GM19193 (cell line): Measurements from ENCODE around the gene TMEM183A.

Source experiments
- POLR2A ChIP-seq: IDR thresholded peaks from 4 replicates; pipeline ENCODE4 v1.6.1; 2011; ENCODE audit not compliant: insufficient read depth, insufficient read length; ENCODE audit errors: extremely low read depth

The TMEM183A gene

DNA sequence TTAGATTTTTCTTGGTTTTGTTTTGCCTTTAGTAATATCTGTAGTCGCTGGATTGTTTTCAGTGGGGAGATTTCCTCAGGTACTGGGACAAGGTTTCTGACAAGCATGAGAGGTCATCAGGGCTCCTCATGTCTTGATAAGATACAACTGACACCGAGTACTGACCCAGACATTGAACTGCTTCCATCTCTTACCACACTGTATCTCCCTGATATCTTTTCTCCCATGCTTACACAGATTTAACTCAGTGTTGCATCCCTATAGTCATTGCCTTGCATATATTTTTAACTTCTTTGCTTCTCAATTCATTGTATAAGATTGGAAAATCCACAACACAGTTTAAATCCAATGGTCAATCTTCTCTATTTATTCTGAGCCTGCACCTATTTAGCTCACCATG lies 27.7 kb upstream of the TMEM183A start:
- no peak for TF ChIP-seq POLR2A

DNA sequence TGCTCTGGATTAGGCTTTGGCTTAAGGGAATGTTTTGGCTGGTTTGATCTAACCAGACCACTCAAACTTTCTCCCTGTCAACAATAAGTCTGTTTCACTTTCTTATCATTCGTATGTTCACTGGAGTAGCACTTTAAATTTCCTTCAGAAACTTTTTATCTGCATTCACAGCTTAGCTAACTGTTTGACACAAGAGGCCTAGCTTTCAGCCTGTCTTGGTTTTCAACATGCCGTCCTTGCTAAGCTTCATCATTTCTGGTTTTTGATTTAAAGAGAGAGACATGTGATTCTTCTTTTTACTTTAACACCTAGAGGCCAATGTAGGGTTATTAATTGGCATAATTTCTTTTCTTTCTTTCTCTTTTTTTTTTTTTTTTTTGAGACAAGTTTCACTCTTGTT lies 25.2 kb upstream of the TMEM183A start:
- no peak for TF ChIP-seq POLR2A

DNA sequence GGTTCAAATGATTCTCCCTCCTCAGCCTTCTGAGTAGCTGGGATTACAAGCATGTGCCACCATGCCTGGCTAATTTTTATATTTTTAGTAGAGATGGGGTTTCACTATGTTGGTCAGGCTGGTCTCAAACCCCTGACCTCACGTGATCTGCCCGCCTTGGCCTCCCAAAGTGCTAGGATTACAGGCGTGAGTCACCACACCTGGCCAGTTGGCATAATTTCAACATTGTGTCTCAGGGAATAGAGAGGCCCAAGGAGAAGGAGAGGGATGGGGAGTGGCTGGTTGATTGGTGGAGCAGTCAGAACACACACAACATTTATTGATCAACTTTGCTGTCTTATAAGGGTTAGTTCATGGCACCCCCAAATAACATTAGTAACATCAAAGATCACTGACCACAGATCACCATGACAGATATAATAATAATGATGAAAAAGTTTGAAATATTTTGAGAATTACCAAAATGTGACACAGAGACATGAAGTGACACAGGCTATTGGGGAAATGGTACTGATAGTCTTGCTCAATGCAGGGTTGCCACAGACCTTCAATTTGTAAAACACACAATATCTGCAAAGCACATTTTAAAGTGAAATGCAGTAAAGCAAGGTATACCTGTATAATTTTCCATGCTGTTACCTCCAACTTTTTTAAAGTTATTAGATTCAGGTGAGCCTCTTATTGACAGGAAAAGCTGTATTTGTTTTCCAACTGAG lies 24.3 kb upstream of the TMEM183A start:
- TF ChIP-seq POLR2A, result no peak

DNA sequence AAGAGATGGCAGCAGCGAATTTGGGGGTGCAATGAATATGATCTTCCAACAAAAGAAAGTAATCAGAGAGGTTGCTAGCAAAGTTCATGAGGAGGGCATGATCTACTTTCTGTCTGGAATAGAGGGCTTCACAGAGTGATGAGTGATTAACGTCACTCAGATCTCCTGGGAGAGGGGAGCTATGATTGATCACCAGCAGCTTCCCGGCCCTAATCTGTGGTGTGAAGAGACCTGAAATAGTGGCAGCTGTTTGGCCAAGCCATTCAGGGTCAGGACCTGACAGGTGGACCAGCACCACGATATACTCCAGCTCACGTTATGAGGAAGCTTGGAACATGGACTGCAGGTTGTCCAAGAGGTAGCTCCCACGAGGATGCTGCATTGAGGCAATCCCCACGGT lies 19.9 kb upstream of the TMEM183A start:
- no peak for TF ChIP-seq POLR2A

DNA sequence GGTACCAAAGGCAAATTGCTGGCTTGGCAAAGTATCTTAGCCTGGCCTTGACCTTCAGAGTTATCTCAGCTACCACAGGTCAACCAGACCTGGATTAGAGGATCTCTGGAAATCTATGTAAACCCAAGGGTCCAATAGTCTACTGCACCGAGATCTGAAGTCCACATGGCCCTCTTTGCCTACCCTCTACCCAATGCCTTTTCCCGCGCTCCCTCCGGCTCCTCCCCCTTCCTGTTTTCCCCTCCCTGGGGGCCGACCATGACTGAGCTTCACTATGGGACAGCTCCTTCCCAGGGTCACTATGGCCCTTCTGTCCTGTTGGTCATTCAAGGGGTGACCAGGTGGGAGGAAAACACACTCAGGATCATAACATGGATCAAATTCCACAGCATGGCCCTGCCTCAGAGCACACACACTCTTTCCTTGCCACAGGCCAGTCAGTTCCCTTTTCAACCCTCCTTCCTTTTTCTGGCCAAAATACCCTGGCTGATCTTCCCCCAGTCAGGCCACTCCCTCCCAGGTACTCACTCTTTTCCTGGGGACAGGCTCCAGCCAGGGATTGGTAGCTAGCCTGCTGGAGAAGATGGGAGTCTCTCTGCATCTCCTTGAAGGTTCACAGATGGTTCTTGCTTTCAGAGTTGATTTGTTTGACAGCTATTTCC lies 19.1 kb upstream of the TMEM183A start:
- TF ChIP-seq POLR2A, result no peak

DNA sequence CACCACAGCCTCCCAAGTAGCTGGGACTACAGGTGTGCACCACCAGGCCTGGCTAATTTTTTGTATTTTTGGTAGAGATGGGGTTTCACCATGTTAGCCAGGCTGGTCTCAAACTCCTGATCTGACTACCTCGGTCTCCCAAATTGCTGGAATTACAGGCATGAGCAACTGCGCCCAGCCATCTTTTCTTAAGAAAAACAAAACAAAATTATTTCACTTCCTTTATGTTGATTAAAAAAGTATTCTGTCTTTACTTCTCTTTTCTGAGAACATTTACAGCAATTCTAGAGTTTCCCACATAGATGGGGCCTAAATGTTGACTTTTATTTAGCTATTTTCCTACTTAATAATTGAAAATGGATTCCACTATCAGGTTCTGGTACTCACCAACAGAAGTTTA lies 17.3 kb upstream of the TMEM183A start:
- TF ChIP-seq POLR2A, result no peak

DNA sequence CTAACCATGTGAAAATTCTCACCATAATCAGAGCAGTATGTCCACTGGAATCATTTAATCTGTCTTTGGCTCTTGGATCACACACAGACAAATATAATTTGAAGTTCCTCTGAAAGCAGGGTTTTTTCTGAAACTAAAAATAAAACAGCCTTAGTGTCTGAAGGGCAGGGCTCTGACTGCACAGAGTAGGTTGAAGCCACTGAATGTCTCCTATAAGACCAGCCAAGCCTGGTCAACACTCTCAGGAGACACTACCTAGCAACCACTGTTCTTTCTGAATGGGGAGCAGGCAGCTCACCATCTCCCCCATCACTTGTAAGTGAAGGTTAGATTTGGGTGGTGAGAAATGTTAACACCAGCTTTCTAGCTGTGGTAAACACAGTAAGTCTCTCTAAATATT lies 16.1 kb upstream of the TMEM183A start:
- no peak for TF ChIP-seq POLR2A

DNA sequence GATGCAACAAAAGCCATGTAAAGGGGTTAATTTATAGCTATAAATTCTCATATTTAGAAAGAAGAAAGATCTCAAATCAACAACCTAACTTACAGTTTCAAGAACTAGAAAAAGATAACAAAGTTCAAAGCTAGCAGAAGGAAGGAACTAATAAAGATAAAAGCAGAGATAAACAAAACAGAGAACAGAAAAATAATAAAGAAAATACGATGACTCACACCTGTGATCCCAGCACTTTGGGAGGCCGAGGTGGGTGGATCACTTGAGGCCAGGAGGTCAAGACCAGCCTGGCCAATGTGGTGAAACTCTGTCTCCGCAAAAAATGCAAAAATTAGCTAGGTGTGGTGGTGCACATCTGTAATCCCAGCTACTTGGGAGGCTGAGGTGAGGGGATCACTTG lies 12.4 kb upstream of the TMEM183A start:
- TF ChIP-seq POLR2A, result no peak

DNA sequence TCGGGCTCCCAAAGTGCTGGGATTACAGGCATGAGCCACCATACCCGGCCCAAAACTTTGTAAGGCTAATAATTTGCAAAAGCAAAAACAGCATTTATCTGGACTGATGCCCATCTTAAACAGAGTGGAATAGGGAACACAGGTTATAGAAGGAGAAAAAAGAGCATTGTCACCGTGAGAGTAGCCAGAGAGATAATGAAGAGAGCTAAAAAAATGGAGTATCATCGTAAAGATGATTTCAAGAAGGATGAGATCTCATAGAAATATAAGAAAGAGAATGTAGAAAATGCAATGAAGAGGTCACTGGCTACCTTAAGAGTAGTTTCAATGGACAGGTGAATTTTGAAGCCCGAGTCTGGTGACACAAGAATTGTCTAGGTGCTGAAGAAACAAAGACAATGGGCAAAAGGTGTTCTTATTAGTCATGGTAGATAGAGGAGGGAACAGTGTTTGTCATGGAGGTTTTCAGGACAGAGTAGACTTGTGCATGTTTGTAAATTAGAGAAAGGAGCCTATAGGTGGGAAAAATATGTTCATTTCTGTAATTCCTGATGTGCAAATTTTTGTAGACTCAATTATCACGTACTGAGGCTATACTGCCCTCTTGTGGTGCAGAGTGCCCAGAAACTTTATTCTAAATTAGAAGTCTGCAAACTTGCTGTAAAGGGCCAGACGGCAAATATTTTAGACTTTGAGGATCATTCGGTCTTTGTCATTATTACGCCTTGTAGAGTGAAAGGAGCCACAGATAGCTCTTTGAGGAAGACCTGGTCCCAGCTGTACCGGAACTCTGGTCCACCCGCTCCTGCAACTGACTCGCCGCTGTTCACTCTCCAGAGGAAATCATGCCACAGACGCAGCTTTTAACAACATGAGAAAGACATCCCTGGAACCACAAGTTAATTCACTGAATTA lies 8.1 kb upstream of the TMEM183A start:
- no peak for TF ChIP-seq POLR2A

DNA sequence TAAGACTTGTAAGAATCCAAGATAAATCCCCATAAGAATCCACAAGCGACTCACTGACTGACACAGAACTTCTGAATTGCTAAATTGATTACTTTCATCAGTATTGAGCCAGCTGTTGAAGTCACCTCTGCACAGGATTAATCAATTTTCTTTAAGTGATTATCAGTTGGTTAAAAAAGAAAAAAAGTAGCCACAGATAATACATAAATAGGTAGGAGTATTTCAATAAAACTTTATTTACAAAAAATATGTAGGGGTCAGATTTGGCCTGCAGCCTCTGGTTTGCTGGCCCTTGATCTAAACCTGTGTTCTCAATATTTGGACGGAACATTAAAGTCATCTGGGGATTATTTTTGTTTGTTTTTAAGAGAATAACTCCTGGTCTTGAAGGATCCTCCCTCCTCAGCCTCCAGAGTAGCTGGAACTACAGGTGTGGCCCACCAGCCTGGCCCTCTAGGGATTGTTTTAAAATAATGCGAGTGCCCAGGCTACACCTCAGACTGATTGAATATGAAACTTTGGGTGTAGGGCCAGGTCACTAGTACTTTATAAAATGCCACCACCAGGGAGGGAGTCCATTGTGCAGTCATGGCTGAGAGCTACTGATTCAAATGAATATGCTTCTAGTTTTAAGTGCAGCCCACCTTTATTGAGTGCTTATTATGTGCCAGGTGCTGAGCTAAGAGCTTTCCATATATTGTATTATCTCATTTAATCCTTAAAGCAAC lies 6.8 kb upstream of the TMEM183A start:
- TF ChIP-seq POLR2A, result no peak

DNA sequence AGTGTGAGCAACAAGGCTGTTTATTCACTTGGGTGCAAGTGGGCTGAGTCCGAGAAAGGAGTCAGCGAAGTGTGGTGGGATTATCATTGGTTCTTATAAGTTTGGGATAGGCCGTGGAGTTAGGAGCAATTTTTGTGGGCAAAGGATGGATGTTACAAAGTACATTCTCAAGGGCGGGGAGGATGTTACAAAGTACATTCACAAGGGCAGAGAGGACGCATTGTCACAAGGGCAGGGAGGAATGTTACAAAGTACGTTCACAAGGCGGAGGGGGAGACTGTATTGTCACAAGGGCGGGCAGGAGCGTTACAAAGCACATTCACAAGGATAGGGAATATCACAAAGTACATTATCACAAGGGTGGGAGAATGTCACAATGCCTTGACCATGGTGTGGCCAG lies 5.2 kb upstream of the TMEM183A start:
- TF ChIP-seq POLR2A, result no peak

DNA sequence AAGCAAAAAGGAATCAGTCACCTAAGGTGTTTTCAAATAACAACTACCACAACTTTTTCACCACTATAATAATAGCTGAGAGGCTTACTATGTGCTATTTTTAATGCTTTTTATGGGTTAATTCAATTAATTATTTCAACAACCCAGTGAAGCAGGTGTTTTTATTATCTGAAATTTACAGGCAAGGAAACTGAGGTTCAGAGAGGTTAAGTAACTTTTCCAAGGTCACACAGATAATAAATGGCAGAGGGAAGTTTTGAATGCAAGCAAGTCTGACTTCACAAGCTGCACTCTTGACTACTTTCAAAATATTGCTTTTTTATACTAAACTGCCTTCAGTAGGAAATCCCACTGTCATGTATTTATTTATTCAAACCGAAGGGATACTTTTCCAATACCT lies 4.2 kb upstream of the TMEM183A start:
- no peak for TF ChIP-seq POLR2A

DNA sequence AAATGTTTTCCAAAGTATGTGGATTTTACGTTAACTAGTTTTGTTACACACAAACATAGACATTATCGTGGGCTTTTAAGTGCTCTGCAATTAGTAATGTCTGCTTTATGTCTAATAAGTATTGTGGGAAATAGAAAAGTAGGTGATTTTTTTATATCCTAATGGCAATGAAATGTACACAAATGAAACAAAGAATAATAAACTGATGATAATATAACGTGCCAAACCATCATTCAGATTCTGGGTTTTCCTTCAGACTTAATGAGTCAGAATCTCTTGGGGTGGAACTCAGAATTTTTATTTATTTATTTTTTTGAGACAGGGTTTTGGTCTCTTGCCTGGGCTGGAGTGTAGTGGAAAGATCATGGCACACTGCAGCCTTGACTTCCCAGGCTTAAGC lies 2.0 kb downstream of the TMEM183A start:
- no peak for TF ChIP-seq POLR2A

DNA sequence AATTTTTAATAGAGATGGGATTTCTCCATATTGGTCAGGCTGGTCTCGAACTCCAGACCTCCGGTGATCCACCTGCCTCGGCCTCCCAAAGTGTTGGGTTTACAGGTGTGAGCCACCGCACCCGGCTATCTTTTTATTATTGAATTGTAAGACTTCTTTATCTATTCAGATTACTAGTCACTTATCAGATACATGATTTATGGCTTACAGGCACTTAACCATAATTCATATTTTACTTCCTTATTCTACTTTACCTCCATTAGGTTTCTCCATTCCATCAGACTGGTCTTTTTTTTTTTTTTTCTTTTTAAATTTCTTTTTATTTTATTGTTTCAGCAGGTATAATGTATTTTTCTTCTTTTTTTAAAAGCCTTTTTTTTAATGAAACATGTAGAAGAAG lies 4.4 kb downstream of the TMEM183A start:
- TF ChIP-seq POLR2A, result no peak

DNA sequence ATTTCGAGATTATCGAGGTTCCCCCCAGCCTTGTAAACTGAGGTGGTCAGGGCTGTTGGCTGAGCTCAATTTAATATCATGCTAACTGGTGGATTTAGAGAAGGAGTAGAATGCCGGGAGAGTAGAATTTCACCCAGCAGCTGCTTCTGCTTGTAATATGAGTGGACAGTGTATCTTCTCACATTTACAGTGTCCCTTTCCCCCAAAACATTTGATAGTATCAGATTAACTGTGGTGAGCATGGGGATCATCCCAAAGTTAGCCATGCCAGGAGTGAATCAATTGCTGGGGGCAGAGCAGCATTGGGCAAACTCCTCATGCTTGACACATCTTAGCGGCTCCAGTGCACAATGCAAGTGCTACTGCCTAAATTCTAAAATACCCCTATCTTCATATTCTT lies 9.9 kb downstream of the TMEM183A start:
- TF ChIP-seq POLR2A, result no peak
